ENCODE measurements around the gene RXRB. TPM values are rescaled to one million over a fixed set of nuclear protein-coding genes. Genes with fewer than 3 reads are reported as not detected.

RXRB gene
- polyA plus RNA-seq, 1 of the 3 experiments (the other 2 are of a cell fraction), result 45.8 TPM

DNA sequence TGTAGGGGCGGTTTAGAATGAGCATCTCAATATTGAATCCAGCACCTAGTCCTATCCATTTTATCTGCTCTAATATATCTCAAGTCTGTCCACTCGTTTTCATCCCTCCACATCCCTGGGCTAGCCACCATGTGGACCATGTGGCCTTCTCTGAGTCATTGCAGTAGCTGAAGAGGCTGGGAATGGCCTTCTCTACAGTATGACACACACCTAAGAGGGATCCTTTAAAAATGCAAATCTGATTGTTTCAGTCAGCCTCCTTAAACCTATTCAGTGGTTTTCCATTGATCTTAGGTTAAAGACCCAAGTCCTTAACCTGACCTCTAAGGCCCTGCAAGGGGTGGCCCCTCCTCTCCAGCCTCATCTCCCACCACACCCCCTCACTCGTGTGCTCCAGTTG is 17.2 kb upstream of the RXRB start (continued):
- TF ChIP-seq, protein P1, sequence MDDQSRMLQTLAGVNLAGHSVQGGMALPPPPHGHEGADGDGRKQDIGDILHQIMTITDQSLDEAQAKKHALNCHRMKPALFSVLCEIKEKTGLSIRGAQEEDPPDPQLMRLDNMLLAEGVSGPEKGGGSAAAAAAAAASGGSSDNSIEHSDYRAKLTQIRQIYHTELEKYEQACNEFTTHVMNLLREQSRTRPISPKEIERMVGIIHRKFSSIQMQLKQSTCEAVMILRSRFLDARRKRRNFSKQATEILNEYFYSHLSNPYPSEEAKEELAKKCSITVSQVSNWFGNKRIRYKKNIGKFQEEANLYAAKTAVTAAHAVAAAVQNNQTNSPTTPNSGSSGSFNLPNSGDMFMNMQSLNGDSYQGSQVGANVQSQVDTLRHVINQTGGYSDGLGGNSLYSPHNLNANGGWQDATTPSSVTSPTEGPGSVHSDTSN (IDR thresholded peaks at IDR 0.05), result no peak
- TF ChIP-seq FOXJ3 (CRISPR knock-in tag; IDR thresholded peaks at IDR 0.05) (no peak), EP300 (IDR thresholded peaks at IDR 0.05; ENCODE audit: borderline replicate concordance in 1 of 2, low read depth in 1 of 2, low read length in 1 of 2) (no peak), POLR2AphosphoS5 (IDR thresholded peaks at IDR 0.05; ENCODE audit: low read depth, low read length) (no peak), RCOR1 (IDR thresholded peaks at IDR 0.05; ENCODE audit: low read length) (no peak), ELF1 (IDR thresholded peaks at IDR 0.05) (no peak)
- TF ChIP-seq, protein P2, sequence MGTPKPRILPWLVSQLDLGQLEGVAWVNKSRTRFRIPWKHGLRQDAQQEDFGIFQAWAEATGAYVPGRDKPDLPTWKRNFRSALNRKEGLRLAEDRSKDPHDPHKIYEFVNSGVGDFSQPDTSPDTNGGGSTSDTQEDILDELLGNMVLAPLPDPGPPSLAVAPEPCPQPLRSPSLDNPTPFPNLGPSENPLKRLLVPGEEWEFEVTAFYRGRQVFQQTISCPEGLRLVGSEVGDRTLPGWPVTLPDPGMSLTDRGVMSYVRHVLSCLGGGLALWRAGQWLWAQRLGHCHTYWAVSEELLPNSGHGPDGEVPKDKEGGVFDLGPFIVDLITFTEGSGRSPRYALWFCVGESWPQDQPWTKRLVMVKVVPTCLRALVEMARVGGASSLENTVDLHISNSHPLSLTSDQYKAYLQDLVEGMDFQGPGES (IDR thresholded peaks at IDR 0.05; ENCODE audit: low read depth, low read length), result no peak
- TF ChIP-seq, protein P3, sequence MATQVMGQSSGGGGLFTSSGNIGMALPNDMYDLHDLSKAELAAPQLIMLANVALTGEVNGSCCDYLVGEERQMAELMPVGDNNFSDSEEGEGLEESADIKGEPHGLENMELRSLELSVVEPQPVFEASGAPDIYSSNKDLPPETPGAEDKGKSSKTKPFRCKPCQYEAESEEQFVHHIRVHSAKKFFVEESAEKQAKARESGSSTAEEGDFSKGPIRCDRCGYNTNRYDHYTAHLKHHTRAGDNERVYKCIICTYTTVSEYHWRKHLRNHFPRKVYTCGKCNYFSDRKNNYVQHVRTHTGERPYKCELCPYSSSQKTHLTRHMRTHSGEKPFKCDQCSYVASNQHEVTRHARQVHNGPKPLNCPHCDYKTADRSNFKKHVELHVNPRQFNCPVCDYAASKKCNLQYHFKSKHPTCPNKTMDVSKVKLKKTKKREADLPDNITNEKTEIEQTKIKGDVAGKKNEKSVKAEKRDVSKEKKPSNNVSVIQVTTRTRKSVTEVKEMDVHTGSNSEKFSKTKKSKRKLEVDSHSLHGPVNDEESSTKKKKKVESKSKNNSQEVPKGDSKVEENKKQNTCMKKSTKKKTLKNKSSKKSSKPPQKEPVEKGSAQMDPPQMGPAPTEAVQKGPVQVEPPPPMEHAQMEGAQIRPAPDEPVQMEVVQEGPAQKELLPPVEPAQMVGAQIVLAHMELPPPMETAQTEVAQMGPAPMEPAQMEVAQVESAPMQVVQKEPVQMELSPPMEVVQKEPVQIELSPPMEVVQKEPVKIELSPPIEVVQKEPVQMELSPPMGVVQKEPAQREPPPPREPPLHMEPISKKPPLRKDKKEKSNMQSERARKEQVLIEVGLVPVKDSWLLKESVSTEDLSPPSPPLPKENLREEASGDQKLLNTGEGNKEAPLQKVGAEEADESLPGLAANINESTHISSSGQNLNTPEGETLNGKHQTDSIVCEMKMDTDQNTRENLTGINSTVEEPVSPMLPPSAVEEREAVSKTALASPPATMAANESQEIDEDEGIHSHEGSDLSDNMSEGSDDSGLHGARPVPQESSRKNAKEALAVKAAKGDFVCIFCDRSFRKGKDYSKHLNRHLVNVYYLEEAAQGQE (IDR thresholded peaks at IDR 0.05; ENCODE audit: low read depth, low read length), result no peak

DNA sequence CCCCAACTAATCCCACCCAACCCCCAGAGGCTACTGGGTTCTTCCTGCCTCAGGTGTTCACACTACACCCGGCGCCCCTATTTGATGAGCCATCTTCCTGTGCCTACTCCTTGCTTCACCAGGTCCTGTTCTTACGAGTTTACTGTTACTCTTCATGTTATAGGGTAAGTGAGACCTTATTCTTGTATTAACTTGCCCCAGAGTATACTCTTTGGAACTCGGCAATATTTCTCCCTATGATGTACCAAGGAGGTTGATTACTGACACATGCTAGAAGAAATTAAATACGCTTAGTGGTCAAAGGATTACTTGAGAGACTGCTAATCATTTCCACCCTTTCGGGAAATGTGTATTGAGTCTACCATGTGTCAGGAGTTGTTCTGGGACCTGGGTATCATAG is 16.8 kb upstream of the RXRB start:
- H2AFZ ChIP-seq (ENCODE audit: low read depth), result no peak overlapping the region
- H3K4me1 ChIP-seq (ENCODE audit: control insufficient read depth in 1 of 2, insufficient read depth in 2 of 2, low read depth in 1 of 2, low read length in 1 of 2), result peaks cover 4 to 17% of the 10 kb centered on the region in 2 experiments; a peak in 3 of 4 replicates
- no peaks in the 10 kb centered on the region for H3K36me3 ChIP-seq (replicated peaks in 1 of 2; ENCODE audit: control insufficient read depth in 1 of 2, insufficient read depth in 2 of 2, low read length in 1 of 2)
- H3K27me3 ChIP-seq (ENCODE audit: insufficient read depth), result peaks cover 9% of the 10 kb centered on the region; the same call in 1 of the 2 replicates
- no peak for TF ChIP-seq ELF1 (IDR thresholded peaks at IDR 0.05)
- no peak for TF ChIP-seq GATA2 (CRISPR knock-in tag; IDR thresholded peaks at IDR 0.05)
- no peak for TF ChIP-seq SMC3 (IDR thresholded peaks at IDR 0.05; ENCODE audit: low read depth, low read length)
- no peak for TF ChIP-seq MXI1 (IDR thresholded peaks at IDR 0.05; ENCODE audit: low read depth, low read length)
- TF ChIP-seq TEAD4 (IDR thresholded peaks at IDR 0.05; ENCODE audit: borderline replicate concordance, insufficient read depth), result no peak
- TF ChIP-seq, protein P4, sequence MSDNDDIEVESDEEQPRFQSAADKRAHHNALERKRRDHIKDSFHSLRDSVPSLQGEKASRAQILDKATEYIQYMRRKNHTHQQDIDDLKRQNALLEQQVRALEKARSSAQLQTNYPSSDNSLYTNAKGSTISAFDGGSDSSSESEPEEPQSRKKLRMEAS (IDR thresholded peaks at IDR 0.05; ENCODE audit: low read depth), result no peak
- no peak for TF ChIP-seq MEF2A (IDR thresholded peaks at IDR 0.05; ENCODE audit: borderline replicate concordance, low read depth)
- TF ChIP-seq, protein P5, sequence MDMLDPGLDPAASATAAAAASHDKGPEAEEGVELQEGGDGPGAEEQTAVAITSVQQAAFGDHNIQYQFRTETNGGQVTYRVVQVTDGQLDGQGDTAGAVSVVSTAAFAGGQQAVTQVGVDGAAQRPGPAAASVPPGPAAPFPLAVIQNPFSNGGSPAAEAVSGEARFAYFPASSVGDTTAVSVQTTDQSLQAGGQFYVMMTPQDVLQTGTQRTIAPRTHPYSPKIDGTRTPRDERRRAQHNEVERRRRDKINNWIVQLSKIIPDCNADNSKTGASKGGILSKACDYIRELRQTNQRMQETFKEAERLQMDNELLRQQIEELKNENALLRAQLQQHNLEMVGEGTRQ (IDR thresholded peaks at IDR 0.05; ENCODE audit: borderline replicate concordance, low read depth, low read length), result no peak
- TF ChIP-seq, protein P6, sequence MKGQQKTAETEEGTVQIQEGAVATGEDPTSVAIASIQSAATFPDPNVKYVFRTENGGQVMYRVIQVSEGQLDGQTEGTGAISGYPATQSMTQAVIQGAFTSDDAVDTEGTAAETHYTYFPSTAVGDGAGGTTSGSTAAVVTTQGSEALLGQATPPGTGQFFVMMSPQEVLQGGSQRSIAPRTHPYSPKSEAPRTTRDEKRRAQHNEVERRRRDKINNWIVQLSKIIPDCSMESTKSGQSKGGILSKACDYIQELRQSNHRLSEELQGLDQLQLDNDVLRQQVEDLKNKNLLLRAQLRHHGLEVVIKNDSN (IDR thresholded peaks at IDR 0.05; ENCODE audit: borderline replicate concordance, low read depth), result no peak
- TF ChIP-seq FOXM1 (IDR thresholded peaks at IDR 0.05; ENCODE audit: low read depth), result no peak
- TF ChIP-seq POLR2AphosphoS5 (IDR thresholded peaks at IDR 0.05; ENCODE audit: low read depth, low read length), result no peak
- TF ChIP-seq RXRA (IDR thresholded peaks at IDR 0.05; ENCODE audit: borderline replicate concordance, low read depth), result no peak
- no peak for TF ChIP-seq RCOR1 (IDR thresholded peaks at IDR 0.05; ENCODE audit: low read length)
- TF ChIP-seq, protein P1 (IDR thresholded peaks at IDR 0.05), result no peak
- no peak for TF ChIP-seq SIN3A (IDR thresholded peaks at IDR 0.05; ENCODE audit: borderline replicate concordance, low read depth, low read length)
- ChIA-PET POLR2A (no interaction called here), CTCF (no interaction called here)
- H3K9ac ChIP-seq, result no peak overlapping the region
- WGBS (ENCODE audit: low lambda C conversion rate), result 81% methylated on average over 6 of the region's 6 CpGs
- H3K79me2 ChIP-seq (ENCODE audit: insufficient read depth), result no peaks in the 10 kb centered on the region
- no peaks in the 10 kb centered on the region for H3F3A ChIP-seq (replicated peaks; ENCODE audit: insufficient read depth)
- no peaks in the 10 kb centered on the region for H3K9me3 ChIP-seq
- DNase-seq, result no peak
- H3K27ac ChIP-seq (ENCODE audit: low read depth in 2 of 2, low read length in 1 of 2), result no peak overlapping the region
- no peaks in the 10 kb centered on the region for H4K20me1 ChIP-seq (ENCODE audit: insufficient read depth)
- no peak overlapping the region for H3K4me3 ChIP-seq (ENCODE audit: low read depth in 2 of 2, low read length in 1 of 2)
- H3K4me2 ChIP-seq, result no peak overlapping the region
- H3K9me2 ChIP-seq, result no peaks in the 10 kb centered on the region

Measured in SK-N-SH (cell line).